DMS79 (cell line): ENCODE data around the gene RGS11.

Experiments
- DNase-seq: peaks from one replicate; lab custom pipeline; 2025; lab: John Stamatoyannopoulos, UW

RGS11 gene

DNA sequence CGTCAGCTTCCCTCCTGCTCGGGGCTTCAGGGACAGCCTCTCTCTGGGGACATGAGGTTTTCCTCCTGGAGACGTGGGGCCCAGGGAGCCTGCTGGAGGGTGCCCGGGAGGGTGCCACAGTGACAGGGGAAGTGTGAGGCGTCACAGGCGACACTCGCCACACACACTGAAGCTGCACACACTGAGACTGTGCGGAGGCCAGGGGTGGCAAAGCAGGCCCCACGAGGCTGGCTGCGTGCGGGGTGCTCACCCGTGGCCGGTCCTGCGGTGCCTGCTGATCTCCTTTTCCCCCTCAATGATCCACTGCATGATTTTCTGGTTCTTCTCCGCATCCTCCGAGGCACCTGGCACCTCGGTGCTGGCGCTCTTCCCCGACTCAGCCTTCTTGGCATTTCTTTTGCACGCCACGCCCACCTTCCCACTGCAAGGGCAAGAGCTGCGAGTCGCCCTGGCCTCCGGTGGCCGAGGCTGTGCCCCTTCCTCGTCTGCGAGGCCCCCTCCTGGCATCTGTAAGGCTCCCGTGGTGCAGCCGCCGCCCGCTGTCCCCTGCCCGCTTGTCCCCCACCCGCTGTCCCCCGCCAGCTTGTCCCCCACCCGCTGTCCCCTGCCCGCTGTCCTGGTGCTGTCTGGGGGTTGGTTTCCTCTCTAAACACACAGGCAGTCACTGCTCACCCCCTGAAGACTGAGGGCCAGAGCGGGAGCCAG lies 21.2 kb upstream of the RGS11 start:
- no peak for DNase-seq

DNA sequence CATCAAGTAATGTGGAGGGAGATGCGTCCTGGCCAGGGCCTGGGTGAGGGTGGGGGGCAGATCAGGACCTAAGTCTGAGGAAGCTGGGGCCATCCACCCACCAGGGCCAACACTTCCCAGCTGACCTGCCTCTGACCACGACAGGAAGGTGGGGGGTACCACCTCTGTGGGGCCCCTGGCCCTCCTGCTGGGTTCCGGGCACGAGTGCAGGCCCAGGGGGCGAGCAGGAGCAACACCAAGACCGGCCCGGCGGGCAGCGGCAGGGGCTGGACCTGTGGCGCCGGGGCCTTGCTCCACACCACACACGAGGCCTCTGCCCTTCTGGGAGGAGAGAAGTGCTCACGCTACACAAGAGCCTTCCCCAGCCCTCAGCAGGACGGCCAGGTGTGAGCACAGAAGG lies 20.5 kb upstream of the RGS11 start:
- no peak for DNase-seq

DNA sequence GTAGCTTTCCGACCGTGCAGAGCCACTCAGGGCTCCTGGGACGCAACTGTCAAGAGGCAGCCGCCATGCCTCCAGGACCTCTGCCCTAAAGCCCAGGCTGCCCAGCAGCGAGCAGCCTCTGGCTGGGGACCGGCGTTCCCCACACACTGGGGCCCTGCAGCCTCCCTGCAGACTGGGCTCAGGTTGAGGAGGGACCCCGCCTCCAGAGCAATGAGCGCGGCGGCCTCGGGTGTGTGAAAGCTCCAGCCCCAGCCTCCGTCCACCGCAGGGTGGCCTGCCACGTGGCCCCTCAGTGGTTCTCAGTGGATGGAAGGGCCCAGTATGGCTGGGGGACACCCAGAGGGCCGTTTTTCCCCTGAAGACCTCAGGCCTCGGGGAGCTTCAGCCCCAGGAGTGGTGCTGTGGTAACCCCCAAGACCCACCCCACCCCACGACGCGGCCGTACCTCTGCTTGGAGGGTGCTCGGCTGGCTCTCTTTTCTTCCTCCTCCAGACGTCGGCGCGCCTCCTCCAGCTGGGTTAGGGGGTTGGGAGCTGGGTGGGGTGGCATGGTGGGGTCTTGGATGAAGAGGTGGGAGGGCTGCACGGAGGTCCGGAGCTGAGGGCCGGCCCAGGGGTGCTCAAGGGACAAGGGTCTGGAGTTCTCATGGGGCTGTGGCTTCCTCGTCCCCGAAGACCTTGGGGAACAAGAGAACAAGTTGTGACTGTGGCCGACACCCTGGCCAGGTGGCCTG lies 17.5 kb upstream of the RGS11 start:
- no peak for DNase-seq

DNA sequence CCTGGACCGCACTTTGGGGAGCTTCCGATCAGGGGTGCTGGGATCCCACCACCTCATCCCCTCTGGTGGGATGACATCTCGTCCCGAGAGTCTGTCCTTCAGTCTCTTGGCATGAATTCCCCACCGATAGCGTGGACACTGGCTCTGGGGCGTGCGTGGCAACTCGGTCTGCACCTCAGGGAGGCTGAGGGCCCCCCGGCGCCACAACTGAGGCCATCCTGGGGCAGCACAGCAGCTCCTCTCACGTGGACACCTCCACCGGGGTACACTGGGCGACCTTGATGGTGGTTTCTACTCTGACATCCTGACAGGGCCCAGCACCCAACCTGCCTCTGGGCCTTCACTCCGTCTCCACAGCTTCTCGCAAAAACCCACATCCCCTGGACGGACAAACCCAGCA lies 15.8 kb upstream of the RGS11 start:
- no peak for DNase-seq

DNA sequence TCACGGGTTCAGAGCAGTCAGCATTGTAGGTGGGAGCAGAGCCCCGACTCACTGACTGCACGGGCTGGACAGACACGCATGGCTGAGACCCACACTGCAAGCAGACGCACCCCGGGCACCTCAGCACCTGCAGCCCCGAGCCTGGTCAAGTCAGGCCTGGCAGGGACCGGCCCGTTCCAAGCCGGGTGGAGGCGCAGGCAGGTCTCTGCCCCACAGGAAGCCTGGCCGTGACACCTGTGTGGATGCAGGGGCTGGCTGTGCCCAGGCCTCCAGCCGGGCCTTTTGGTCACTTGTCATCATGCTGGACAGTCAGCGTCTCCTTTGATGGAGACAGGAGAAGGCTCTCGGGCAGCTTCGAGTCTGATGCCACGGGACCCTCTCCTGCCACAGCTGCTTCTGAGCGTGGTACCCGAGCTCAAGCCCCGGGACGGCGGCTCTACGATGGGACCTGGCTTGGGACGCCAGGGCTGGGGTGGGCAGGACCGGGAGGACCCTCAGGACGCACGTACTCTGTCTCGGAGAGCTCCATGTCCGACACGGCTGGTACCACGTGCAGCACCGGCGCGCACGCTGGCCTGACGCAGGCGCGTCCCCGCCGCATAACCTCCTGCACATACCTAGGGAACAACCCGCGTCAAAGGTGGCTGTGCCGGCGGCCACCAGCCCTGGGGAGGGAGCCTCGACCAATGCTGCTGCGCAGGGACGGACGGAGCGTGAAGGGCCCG lies 15.1 kb upstream of the RGS11 start:
- DNase-seq = no peak

DNA sequence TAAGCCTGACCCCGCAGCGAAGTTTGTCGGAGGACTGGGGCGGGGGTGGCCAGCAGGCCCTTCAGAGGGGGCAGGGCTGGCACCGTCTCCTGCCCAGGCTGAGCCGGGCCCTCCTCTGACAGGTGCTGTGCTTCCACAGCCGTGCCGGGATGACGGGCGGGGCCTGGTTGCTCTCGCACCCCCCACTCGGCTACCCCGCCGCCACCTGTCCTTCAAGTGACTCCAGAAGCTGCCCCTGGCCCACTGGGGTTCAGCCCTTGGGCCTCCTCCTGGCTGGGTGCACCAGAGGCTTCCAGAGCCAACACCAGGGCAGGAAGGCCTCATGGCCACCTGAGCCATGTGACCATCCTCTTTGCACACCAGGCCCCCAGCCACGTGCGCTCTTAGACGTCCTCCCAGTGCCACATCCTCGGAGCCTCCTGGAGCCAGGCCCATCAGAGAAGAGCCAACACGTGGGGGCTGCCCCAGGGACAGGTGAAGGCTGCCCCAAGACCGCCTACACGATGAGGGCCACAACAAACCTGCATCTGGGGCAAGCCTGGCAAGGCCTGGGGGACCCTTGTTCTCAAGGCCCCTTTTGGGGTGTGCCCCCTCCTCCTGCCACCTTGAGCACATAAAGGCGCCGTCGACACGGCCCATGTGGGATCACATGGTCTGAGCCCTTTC lies 14.4 kb upstream of the RGS11 start:
- DNase-seq = no peak

DNA sequence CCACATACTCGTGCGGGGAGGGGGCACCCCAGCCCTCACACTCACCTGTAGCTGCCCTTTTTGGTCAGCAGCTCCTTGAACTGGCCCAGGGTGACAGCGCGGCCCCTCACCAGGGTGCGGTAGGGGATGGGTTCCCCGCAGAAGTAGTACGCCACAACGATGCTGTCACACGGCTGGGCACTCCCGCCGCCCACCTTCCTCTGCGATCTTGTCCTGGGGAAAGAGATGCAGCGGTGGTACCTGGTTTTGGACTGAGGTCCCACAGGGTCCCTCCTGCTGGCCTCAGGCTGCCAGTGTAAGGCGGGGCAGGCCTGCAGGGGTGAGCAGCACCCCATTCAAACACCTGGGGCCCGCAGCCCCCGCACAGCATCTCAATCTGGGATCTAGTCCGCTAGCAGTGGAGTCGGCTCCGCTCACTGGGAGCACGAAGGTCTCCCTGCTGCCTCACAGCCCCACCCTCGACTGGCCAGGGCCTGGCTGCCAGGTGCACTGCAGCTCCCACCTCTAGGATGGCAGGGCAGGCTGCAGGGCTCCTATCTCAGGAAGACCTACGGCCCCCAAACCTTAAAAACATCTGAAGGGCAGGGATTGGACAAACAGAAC lies 13.8 kb upstream of the RGS11 start:
- DNase-seq = no peak

DNA sequence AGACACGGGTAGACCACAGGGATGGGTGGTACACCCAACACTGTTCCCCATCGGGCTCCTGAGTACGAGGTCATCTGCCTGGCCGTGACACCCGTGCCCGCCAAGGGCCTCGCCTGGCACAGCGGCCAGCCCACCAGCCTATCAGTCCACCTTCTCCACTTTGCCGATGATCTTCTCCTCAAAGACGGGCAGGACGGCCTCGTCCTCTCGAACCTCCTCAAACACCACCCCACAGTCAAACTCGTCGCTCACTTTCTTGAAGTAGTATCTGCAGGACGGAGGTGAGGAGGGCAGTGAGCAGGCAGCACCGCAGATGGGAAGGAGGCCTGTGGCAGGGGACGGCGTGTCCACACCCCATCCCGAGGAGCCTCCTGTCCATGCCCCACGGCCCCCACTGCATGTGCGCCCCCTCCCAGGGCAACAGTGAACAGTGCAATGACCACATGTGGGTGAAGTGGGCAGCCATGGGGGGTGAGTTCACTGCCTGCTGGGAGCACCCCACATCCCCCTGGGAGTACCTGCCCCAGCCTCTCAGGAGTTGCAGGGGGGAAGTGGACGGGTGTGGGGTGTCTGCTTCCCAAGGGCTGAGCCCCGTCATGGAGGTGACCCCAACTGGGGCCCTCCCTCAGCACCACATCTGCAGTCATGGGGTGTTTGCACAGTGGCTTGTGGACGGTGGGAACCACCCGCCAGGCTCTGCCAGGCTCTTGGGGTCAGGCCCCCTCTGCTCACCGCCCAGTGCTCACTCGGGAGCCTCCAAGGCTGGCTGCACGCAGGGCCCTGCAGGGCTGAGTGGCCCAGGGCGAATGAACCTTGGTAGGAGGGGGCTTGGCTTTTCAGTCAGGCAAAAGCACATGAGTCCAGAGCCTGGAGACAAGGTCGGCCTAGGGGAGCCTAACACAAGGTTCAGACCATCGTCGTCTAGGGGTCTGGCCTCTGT lies 12.5 kb upstream of the RGS11 start:
- no peak for DNase-seq

DNA sequence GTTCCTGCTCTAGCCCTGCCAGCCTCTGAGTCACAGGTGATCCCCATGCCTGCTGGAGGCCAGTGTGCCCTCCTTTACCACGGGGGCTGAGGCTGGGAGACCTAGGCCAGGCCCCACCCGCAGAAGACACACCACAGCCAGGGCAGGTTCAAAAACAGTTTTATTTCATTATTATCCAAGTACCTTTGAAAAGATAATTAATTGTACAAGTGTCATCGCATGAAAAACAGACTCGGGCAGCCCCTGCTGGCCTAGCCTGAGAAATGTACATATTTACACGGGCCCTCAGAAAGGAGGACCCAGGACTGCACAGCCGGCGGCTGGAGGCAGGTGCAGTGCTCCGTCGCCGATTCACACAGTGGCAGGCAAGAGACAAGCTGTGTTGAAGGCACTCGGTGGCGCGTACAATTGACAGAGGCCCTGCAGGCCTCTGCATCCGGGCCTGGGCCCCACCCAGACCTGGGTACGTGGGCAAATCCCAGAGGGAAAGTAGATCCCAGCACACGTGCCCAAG lies 11.6 kb upstream of the RGS11 start:
- DNase-seq = no peak

DNA sequence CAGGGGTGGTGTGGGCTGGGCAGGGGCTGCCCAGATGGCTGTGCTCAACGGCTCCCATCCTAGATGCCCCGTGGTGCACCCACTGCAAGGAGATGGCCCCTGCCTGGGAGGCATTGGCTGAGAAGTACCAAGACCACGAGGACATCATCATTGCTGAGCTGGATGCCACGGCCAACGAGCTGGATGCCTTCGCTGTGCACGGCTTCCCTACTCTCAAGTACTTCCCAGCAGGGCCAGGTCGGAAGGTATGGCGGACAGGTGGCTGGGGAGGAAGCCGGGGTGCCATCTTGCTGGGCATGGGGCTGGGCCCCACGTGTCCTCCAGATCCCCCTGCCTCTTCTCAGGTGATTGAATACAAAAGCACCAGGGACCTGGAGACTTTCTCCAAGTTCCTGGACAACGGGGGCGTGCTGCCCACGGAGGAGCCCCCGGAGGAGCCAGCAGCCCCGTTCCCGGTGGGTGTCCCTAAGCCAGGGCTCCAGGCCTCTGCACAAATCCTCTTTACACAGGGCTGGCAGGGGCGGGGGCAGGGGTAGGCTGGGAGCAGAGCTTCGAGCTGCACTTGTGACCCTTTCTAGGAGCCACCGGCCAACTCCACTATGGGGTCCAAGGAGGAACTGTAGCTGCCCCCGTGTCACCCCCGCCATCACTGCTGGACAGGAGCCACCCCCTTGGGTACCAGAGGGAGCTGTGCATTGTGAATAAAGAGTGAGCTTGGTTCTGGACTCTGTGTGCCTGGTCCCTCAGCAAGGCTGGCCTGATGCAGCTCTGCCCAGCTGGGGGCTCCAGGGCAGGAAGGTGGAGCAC lies 10.9 kb upstream of the RGS11 start:
- no peak for DNase-seq

DNA sequence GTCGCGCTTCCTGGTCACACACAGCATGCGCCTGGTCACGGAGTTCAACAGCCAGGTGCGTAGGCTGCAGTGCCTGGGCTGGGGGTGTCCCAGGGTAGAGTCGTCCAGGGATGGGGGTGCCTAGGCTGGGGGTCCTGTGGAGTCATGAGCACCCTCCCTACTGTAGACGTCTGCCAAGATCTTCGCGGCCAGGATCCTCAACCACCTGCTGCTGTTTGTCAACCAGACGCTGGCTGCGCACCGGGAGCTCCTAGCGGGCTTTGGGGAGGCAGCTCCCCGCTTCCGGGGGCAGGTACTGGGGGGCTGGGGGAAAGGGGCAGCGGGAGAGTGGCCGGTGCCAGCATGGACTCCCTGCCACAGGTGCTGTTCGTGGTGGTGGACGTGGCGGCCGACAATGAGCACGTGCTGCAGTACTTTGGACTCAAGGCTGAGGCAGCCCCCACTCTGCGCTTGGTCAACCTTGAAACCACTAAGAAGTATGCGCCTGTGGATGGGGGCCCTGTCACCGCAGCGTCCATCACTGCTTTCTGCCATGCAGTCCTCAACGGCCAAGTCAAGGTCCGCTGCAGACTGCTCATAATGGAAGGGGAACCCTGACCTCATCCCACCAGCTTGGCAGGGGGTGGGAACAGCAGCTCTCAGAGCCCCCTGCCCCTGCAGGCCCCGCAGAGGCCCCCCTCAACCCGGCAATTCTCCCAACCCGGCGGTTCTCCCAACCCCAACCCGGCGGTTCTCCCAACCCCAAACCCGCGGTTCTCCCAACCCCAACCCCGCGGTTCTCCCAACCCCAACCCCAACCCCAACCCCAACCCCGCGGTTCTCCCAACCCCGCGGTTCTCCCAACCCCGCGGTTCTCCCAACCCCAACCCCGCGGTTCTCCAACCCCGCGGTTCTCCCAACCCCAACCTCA lies 9.7 kb upstream of the RGS11 start:
- DNase-seq = no peak

DNA sequence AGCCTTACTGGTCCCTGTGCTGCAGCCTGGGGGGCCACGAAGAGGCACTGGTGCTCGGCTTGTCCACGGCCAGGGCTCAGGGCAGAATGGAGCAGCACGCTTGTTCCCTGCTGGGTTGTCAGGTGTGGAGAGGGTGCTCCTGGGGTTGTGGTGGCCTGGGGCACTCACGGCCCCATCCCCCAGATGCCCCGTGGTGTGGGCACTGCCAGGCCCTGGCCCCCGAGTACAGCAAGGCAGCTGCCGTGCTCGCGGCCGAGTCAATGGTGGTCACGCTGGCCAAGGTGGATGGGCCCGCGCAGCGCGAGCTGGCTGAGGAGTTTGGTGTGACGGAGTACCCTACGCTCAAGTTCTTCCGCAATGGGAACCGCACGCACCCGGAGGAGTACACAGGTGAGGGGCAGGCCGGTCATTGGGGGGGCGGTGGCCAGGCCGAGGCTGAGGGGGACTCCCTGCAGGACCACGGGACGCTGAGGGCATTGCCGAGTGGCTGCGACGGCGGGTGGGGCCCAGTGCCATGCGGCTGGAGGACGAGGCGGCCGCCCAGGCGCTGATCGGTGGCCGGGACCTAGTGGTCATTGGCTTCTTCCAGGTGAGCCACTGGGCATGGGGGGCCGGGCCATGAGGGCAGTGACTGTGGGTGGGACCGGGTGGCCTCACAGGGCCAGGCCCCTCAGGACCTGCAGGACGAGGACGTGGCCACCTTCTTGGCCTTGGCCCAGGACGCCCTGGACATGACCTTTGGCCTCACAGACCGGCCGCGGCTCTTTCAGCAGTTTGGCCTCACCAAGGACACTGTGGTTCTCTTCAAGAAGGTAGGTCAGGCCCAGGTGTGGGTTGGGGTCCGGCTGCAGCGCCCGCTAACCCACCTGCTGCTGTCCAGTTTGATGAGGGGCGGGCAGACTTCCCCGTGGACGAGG lies 8.7 kb upstream of the RGS11 start:
- no peak for DNase-seq

DNA sequence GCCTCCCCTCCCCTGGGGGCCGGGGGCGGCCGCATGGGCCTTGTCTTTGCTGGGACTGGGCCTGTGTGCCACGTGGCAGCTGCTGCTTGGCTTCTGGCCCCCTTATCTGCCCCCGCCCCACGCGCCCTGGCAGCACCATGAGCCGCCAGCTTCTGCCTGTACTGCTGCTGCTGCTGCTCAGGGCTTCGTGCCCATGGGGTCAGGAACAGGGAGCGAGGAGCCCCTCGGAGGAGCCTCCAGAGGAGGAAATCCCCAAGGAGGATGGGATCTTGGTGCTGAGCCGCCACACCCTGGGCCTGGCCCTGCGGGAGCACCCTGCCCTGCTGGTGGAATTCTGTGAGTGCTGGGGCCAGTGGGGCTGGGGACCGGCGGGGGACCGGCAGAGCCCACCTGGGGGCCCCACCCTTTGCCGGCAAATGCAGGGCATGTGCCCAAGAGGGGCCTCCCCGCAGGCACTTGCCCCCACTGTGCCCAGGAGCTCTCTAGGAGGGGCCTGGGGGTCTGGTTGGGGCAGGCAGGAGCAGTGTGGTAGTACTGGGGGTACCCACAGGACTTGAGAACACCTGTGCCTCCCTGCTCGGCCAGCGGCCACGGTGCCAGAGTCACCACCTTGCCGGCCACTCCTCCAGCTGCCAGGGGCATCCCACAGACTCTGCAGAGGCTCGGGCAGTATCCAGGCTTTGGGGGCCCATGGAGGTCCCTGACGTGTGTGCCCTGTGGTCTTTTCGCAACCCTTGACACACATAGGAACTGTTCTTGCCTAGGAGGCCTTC lies 7.5 kb upstream of the RGS11 start, which contains the start of gene PDIA2:
Gene PDIA2 (plus strand): TSS at position 132 of the 773 bp plus-strand sequence. CDS start 6 bp downstream, at position 138.
- DNase-seq = no peak

DNA sequence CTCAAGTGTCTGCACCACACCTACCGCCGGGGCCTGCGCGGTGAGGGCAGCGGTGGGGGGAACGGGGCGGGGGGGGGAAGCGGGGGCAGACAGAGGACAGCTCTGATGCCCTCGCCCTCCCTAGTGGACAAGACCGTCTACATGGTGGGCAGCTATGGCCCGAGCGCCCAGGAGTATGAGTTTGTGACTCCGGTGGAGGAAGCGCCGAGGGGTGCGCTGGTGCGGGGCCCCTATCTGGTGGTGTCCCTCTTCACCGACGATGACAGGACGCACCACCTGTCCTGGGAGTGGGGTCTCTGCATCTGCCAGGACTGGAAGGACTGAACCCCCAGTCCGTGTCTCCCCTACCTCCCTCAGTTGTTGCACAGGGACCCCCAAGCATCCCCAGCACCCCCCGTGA lies 6.7 kb upstream of the RGS11 start:
- no peak for DNase-seq

DNA sequence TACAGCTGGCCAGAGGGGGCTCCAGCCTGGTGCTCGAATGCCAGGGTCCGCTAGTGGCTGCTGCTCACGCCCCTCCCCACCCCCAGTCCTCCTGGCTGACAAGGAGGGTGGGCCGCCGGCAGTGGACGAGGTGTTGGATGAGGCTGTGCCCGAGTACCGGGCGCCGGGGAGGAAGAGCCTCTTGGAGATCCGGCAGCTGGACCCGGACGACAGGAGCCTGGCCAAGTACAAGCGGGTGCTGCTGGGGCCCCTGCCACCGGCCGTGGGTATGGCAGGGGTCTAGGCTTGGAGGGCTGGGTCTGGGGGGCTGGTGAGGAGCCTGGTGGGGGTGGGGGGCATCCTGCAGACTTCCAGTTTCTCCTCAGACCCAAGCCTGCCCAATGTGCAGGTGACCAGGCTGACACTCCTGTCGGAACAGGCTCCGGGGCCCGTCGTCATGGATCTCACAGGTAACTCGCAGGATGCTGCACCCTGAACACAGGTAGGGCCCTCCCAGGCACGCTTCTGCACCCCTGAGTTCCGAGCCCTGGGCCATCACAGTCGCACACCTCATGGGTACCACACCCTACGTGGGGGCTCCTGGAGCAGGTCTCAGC lies 6.0 kb upstream of the RGS11 start:
- no peak for DNase-seq

DNA sequence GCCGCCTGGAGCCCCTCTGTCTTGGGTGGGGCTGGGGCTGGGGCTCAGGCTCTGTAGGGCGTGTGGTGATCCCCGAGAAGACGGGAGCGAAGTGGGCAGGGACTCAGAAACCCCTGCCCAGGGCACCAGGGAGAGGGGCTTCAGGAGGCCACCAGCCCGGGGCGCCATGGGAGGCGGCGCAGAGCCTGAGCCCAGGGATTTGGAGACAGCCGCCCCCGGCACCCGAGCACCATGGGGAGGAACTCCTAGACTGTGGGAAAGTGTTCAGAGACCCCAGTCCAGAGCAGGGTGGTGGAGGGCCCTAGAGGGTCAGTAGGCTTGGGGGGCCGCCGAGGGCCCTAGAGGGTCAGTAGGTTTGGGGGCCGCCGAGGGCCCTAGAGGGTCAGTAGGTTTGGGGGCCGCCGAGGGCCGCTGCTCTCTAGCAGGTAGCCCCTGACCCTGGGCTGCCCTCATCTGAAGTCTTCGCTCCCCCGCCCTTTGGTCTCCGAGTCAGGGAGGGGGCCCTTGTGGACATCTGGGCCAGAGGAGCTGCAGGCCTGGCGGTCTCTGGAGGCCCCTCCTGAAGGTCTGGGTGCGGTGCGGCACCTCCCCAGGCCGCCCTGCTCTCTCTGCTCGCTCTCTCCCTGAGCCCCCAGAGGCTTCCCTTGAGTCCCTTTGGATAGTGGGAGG lies 5.4 kb upstream of the RGS11 start:
- no peak for DNase-seq
